Activated T-cell treated with anti-CD3 and anti-CD28 coated beads for 1 hour (primary cell): Measurements from ENCODE around the gene RBM6.
A peak's percentile ranks its signal among the peaks of the same experiment; 100 is the strongest.
"Not testable (repeated sequence)": the region's sequence is repeated elsewhere in the genome, so short reads cannot be mapped to it uniquely, and the experiment has no call there.

Source experiments
- DNase-seq: peaks from one replicate; pipeline ENCODE4 v3.0.0-alpha.2; 2020; ENCODE audit warnings: low read depth

The RBM6 gene

GRCh38 chr3:49917806-49918590 is 22.0 kb upstream of the RBM6 start:
- not testable (repeated sequence) for DNase-seq

- DNase-seq, result no peak
Measured at GRCh38 chr3:49924683-49925082, 15.3 kb upstream of the RBM6 start.

- DNase-seq, result no peak
Measured at GRCh38 chr3:49925485-49925884, 14.5 kb upstream of the RBM6 start.

- no peak for DNase-seq
Measured at GRCh38 chr3:49926117-49926728, 13.7 kb upstream of the RBM6 start.

GRCh38 chr3:49927798-49928197 is 12.2 kb upstream of the RBM6 start:
- DNase-seq, result no peak

- no peak for DNase-seq
Measured at GRCh38 chr3:49928481-49929017, 11.4 kb upstream of the RBM6 start.

GRCh38 chr3:49929291-49930167 is 10.4 kb upstream of the RBM6 start, which contains the start of gene MON1A:
Gene MON1A, minus strand, starts transcription at chr3:49929811. Its CDS starts 16,465 bp downstream, at chr3:49913346.
- peak; percentile 83 for DNase-seq

- no peak for DNase-seq
Measured at GRCh38 chr3:49930168-49930690, 9.7 kb upstream of the RBM6 start.

- no peak for DNase-seq
Measured at GRCh38 chr3:49930922-49931321, 9.0 kb upstream of the RBM6 start.

GRCh38 chr3:49932281-49932680 is 7.7 kb upstream of the RBM6 start:
- DNase-seq, result not testable (repeated sequence)

- no peak for DNase-seq
Measured at GRCh38 chr3:49937090-49937489, 2.9 kb upstream of the RBM6 start.

GRCh38 chr3:49940667-49941249 is 808 bp downstream of the RBM6 start:
- DNase-seq, result no peak

- no peak for DNase-seq
Measured at GRCh38 chr3:49942651-49943050, 2.7 kb downstream of the RBM6 start.

- DNase-seq, result no peak
Measured at GRCh38 chr3:49952924-49953323, 13.0 kb downstream of the RBM6 start.

- DNase-seq, result no peak
Measured at GRCh38 chr3:49955636-49956035, 15.7 kb downstream of the RBM6 start.

- no peak for DNase-seq
Measured at GRCh38 chr3:49966233-49966942, 26.4 kb downstream of the RBM6 start.

- DNase-seq, result no peak
Measured at GRCh38 chr3:49967291-49967690, 27.3 kb downstream of the RBM6 start.

- DNase-seq, result no peak
Measured at GRCh38 chr3:49968346-49968745, 28.4 kb downstream of the RBM6 start.

- no peak for DNase-seq
Measured at GRCh38 chr3:49972656-49973055, 32.7 kb downstream of the RBM6 start.

- no peak for DNase-seq
Measured at GRCh38 chr3:49976942-49977341, 37.0 kb downstream of the RBM6 start.

GRCh38 chr3:49984394-49984793 is 44.4 kb downstream of the RBM6 start:
- no peak for DNase-seq
